Stimulated activated CD4-positive, alpha-beta T cell treated with anti-CD3 and anti-CD28 coated beads, Interleukin-12 subunit alpha, Interleukin-12 subunit beta, amount 100 ng/mL, for 48 hours (primary cell): ENCODE data around the gene CCDC179.

Source experiments
- DNase-seq, 3 donors: peaks; one replicate each; pipeline ENCODE4 v3.0.0-alpha.2; 2020; ENCODE audit warnings: low read depth in 2 of 3, low spot score in 1 of 3

CCDC179 gene

GRCh38 chr11:22808571-22809197 lies 51.6 kb downstream of the CCDC179 start:
- DNase-seq, result no peak

GRCh38 chr11:22807855-22808570 lies 52.3 kb downstream of the CCDC179 start:
- DNase-seq, result no peak

GRCh38 chr11:22807391-22807790 lies 52.9 kb downstream of the CCDC179 start:
- no peak for DNase-seq

GRCh38 chr11:22802861-22803260 lies 57.4 kb downstream of the CCDC179 start:
- DNase-seq, result no peak

- DNase-seq, result no peak
These were observed 59.8 kb downstream of the CCDC179 start for GRCh38 chr11:22800482-22800881.

- no peak for DNase-seq
These were observed 61.4 kb downstream of the CCDC179 start for GRCh38 chr11:22798901-22799300.

- DNase-seq, result no peak
These were observed 63.2 kb downstream of the CCDC179 start for GRCh38 chr11:22797047-22797446.
